Stimulated activated CD8-positive, alpha-beta memory T cell treated with anti-CD3 and anti-CD28 coated beads, Interleukin-15, amount 100 ng/mL, for 24 hours (primary cell): ENCODE results near the gene SMIM27.
"Not testable (repeated sequence)": the region's sequence is repeated elsewhere in the genome, so short reads cannot be mapped to it uniquely, and the experiment has no call there.

Experiments
- DNase-seq: peaks from one replicate; pipeline ENCODE4 v3.0.0-alpha.2; 2020; ENCODE audit warnings: low read depth

Gene SMIM27

GRCh38 chr9:32599021-32599420 is 46.9 kb downstream of the SMIM27 start:
- not testable (repeated sequence) for DNase-seq
